Small intestine (tissue), 7 donors: ENCODE measurements around the gene POU3F1. TPM values are rescaled to one million over a fixed set of nuclear protein-coding genes. Genes with fewer than 3 reads are reported as not detected.

Experiments
- DNase-seq, 2 donors: peaks; one replicate each; pipeline versions ENCODE4 v3.0.0 to v3.0.0-alpha.2; 2013
- FAIRE-seq: peaks from 2 replicates; lab custom pipeline; 2012; peaks lifted over from hg19 to GRCh38; lab: Jason Lieb, UNC
- H3K27ac ChIP-seq, 3 donors: one replicate each; pipeline ENCODE4 v1.5.1; 2013; ENCODE audit warnings: low read length in 2 of 3, mild to moderate bottlenecking in 2 of 3, control low read depth in 1 of 3, inconsistent platforms in 1 of 3, low read depth in 1 of 3, moderate library complexity in 1 of 3
- H3K27me3 ChIP-seq, 3 donors: one replicate each; pipeline ENCODE4 v1.6.1; 2013; ENCODE audit warnings: low read length in 3 of 3, inconsistent platforms in 1 of 3; ENCODE audit not compliant: control insufficient read depth in 3 of 3, insufficient read depth in 3 of 3
- H3K36me3 ChIP-seq, 3 donors: one replicate each; pipeline ENCODE4 v1.6.1; 2013; ENCODE audit warnings: low read length in 3 of 3, inconsistent platforms in 1 of 3, low read depth in 1 of 3, mild to moderate bottlenecking in 1 of 3, moderate library complexity in 1 of 3; ENCODE audit not compliant: control insufficient read depth in 3 of 3, insufficient read depth in 2 of 3
- H3K4me1 ChIP-seq, 3 donors: one replicate each; pipeline ENCODE4 v1.6.1; 2013; ENCODE audit warnings: low read length in 2 of 3, inconsistent platforms in 1 of 3, low read depth in 1 of 3, mild to moderate bottlenecking in 1 of 3, moderate library complexity in 1 of 3; ENCODE audit not compliant: control insufficient read depth in 3 of 3, insufficient read depth in 2 of 3
- H3K4me3 ChIP-seq, 3 donors: one replicate each; pipeline ENCODE4 v1.5.1; 2013; ENCODE audit warnings: low read length in 3 of 3, control low read depth in 1 of 3, inconsistent platforms in 1 of 3, low read depth in 1 of 3, mild to moderate bottlenecking in 1 of 3, moderate library complexity in 1 of 3
- H3K9me3 ChIP-seq, 2 donors: one replicate each; pipeline ENCODE4 v1.6.1; 2013; ENCODE audit warnings: low read depth in 1 of 2, low read length in 1 of 2; ENCODE audit not compliant: control insufficient read depth in 2 of 2, insufficient read depth in 1 of 2
- WGBS, 3 donors: extraction: QIAGEN DNeasy Blood & Tissue Kit; methylation state at CpG; one replicate each; pipeline ENCODE4 v1.1.7; 2013; 5-methylcytosine and 5-hydroxymethylcytosine counted together
- polyA plus RNA-seq, 4 donors: library from polyadenylated mRNA; stranded (reverse) in 3 of 4; unstranded in 1 of 4; fragments of 200-250 nt in 3 of 4; fragments of 120-200 nt in 1 of 4; gene quantifications; one replicate each; pipeline versions ENCODE4 v1.2.1 to v1.2.3, GENCODE V29; 2013
- donor health status: healthy with polysubstance abuse.
- donor health status: control.
- donor health status: control.
- donor health status: Bipolar disorder and iron deficiency.
- donor health status: healthy.

POU3F1 gene
- polyA plus RNA-seq, 4 donors = 0.04 TPM; not detected in 3

- peaks cover 7 to 64% (median 11%) of the 10 kb centered on the region in 3 donors for H3K27me3 ChIP-seq
- H3K4me3 ChIP-seq = no peak overlapping the region
- H3K36me3 ChIP-seq = no peaks in the 10 kb centered on the region
- no peak overlapping the region for H3K27ac ChIP-seq
- 59 to 70% (median 68%) methylated on average over 13 of the region's 13 CpGs for whole genome bisulfite sequencing, 3 donors
- no peak for DNase-seq
- no peak for FAIRE-seq
- H3K9me3 ChIP-seq = no peaks in the 10 kb centered on the region
- no peaks in the 10 kb centered on the region for H3K4me1 ChIP-seq
Observed at GRCh38 chr1:38050397-38051078, 3.9 kb upstream of the POU3F1 start.

- no peak for DNase-seq
- H3K27me3 ChIP-seq = peaks cover 15 to 78% (median 26%) of the 10 kb centered on the region in 3 donors
- no peaks in the 10 kb centered on the region for H3K9me3 ChIP-seq
- H3K27ac ChIP-seq = no peak overlapping the region
- H3K36me3 ChIP-seq = no peaks in the 10 kb centered on the region
- 7 to 16% (median 14%) methylated on average over 32 to 34 of the region's 34 CpGs for WGBS, 3 donors
- peak overlapping the region in 1 of 3 donors; percentile 55 for H3K4me3 ChIP-seq
- peaks cover 0 to 4% (median 0%) of the 10 kb centered on the region in 3 donors for H3K4me1 ChIP-seq
- no peak for FAIRE-seq
Observed at GRCh38 chr1:38047603-38048141, 1.1 kb upstream of the POU3F1 start.

- FAIRE-seq (no peak), DNase-seq (peak; percentile 52 to 72)
- Histone ChIP-seq H3K27ac (no peak overlapping the region), H3K4me3 (peak overlapping the region; percentile 19 to 55 (median 50)), H3K4me1 (peaks cover 0 to 4% (median 0%) of the 10 kb centered on the region in 3 donors), H3K27me3 (peaks cover 17 to 78% (median 32%) of the 10 kb centered on the region in 3 donors), H3K36me3 (no peaks in the 10 kb centered on the region), H3K9me3 (no peaks in the 10 kb centered on the region)
- 0 to 1% (median 1%) methylated on average over 58 to 99 of the region's 99 CpGs for WGBS, 3 donors
Observed at GRCh38 chr1:38046884-38047602, 450 bp upstream of the POU3F1 start.

DNA sequence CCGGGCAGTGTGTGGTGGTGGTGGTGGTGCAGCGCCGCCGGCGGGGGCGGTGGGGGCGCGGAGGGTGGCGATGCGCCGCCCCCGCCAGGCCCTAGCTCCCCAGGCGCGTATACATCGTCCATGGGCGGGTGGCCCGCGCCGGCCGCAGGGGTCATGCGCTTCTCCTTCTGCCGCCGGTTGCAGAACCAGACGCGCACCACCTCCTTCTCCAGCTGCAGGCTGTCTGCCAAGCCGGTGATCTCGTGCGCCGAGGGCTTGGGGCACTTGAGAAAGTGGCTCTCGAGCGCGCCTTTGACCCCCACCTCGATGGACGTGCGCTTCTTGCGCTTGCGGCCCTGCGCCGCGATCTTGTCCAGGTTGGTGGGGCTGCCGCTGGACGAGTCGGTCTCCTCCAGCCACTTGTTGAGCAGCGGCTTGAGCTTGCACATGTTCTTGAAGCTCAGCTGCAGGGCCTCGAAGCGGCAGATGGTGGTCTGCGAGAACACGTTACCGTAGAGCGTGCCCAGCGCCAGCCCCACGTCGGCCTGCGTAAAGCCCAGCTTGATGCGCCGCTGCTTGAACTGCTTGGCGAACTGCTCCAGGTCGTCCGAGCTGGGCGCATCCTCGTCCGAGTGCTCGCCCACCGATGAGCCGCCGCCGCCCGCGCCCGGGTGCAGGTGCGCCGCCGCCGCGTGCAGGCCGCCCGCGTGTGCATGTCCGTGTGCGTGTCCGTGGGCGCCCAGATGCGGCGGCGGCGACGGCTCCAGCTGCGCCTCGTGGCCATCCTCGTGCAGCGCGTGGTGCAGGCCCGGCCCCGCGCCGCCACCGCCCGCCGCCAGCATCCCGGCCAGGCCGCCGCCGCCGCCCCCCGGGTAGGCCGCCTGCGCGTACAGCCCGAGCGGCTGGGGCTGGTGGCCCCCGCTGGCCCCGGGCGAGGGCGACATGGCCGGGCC, 926 bp downstream of the POU3F1 start:
- Histone ChIP-seq H3K4me1 (peaks cover 0 to 4% (median 0%) of the 10 kb centered on the region in 3 donors), H3K27me3 (peaks cover 17 to 78% (median 35%) of the 10 kb centered on the region in 3 donors), H3K36me3 (no peaks in the 10 kb centered on the region), H3K9me3 (no peaks in the 10 kb centered on the region), H3K27ac (no peak overlapping the region), H3K4me3 (peak overlapping the region in 1 of 3 donors; percentile 55)
- peak in 1 of 2 donors; percentile 36 for DNase-seq
- WGBS, 3 donors = 2 to 6% (median 4%) methylated on average over 54 to 115 of the region's 115 CpGs
- FAIRE-seq = no peak

DNA sequence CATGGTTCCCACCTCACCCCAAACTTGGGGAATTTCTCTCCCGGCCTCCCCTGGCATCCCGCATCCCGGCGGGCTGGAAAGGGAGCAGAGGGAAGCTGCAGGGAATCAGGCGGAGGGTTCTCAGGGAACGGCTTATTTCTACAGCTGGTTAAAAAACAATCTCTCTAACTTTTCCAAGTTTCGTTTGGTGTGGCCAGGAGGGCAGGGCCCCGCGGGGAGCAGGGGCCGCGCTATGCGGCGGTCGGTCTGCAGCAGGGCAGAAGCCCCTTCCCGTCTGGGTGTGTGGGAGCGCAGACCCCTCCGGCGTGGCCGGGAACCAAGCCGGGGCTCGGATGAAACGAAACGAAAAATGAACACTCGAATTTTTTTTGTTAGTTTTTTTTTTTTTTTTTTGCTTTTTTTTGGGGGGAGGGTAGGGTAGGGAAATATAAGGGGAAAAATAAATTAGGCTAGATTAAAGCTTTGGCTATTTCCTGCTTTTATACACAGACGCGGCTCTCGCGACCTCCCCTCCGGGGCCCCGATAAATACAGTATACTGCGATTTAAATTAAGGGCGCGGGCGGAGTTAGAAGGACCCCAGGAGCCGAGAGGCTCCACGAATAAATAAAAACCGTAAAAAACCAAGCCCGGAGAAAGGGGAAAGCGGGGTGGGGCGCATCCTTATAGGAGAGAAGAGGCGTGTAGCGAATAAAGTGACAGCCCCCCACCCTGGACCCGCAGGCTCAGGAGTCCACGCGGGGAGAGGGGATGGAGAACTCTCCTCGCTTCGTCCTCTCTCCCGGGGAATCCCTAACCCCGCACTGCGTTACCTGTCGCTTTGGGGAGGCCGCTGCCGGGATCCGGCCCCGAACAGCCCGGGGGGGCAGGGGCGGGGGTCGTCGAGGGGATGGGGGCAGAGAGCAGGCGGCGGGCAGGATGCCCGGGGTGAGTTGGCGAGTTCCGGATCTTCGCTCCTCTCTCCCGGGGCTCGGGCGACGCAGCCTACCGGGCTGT, 2.1 kb downstream of the POU3F1 start:
- H3K4me3 ChIP-seq = peak overlapping the region in 2 of 3 donors; percentile 5 to 8
- no peaks in the 10 kb centered on the region for H3K9me3 ChIP-seq
- FAIRE-seq = no peak
- no peak for DNase-seq
- H3K36me3 ChIP-seq = no peaks in the 10 kb centered on the region
- H3K27me3 ChIP-seq = peaks cover 17 to 76% (median 35%) of the 10 kb centered on the region in 3 donors
- H3K27ac ChIP-seq = no peak overlapping the region
- H3K4me1 ChIP-seq = peaks cover 0 to 4% (median 0%) of the 10 kb centered on the region in 3 donors
- WGBS, 3 donors = 5 to 7% (median 6%) methylated on average over 60 to 70 of the region's 70 CpGs

- H3K27ac ChIP-seq = no peak overlapping the region
- H3K27me3 ChIP-seq = peaks cover 17 to 73% (median 40%) of the 10 kb centered on the region in 3 donors
- no peak overlapping the region for H3K4me3 ChIP-seq
- WGBS, 3 donors = 75 to 85% (median 80%) methylated on average over 12 of the region's 12 CpGs
- peaks cover 0 to 4% (median 0%) of the 10 kb centered on the region in 3 donors for H3K4me1 ChIP-seq
- H3K9me3 ChIP-seq = no peaks in the 10 kb centered on the region
- DNase-seq (no peak), FAIRE-seq (no peak)
- no peaks in the 10 kb centered on the region for H3K36me3 ChIP-seq
Observed at GRCh38 chr1:38043036-38043747, 3.4 kb downstream of the POU3F1 start.
